Muscle layer of colon (tissue), 2 donors: ENCODE measurements around the gene UGT1A5.

Experiments
- H3K27ac ChIP-seq: one replicate; pipeline ENCODE4 v1.7.0; 2013; ENCODE audit warnings: low read depth, mild to moderate bottlenecking, low read length, moderate library complexity
- H3K27me3 ChIP-seq, 2 donors: one replicate each; pipeline ENCODE4 v1.7.0; 2013; ENCODE audit warnings: low read length in 2 of 2, mild to moderate bottlenecking in 2 of 2; ENCODE audit not compliant: insufficient read depth in 2 of 2, control insufficient read depth in 1 of 2
- H3K36me3 ChIP-seq: one replicate; pipeline ENCODE4 v1.7.0; 2013; ENCODE audit warnings: mild to moderate bottlenecking, low read length; ENCODE audit not compliant: insufficient read depth
- H3K4me1 ChIP-seq: one replicate; pipeline ENCODE4 v1.7.0; 2013; ENCODE audit warnings: mild to moderate bottlenecking, low read length; ENCODE audit not compliant: insufficient read depth
- H3K4me3 ChIP-seq, 2 donors: one replicate each; pipeline ENCODE4 v1.7.0; 2013; ENCODE audit warnings: low read length in 2 of 2, low read depth in 1 of 2, mild to moderate bottlenecking in 1 of 2, moderate library complexity in 1 of 2
- H3K9ac ChIP-seq: one replicate; pipeline ENCODE4 v1.7.0; 2013; ENCODE audit warnings: low read length
- H3K9me3 ChIP-seq: one replicate; pipeline ENCODE4 v1.7.0; 2013; ENCODE audit warnings: mild to moderate bottlenecking, low read length
- donor health status: abdominal sarcoma.
- donor health status: Adenocarcinoma of cecum.

UGT1A5 gene

GRCh38 chr2:233769260-233769659 is 56.6 kb downstream of the UGT1A5 start:
- Histone ChIP-seq H3K27me3 (no peaks in the 10 kb centered on the region), H3K27ac (no peak overlapping the region), H3K36me3 (no peaks in the 10 kb centered on the region), H3K9ac (no peak overlapping the region), H3K4me3 (no peak overlapping the region), H3K9me3 (no peaks in the 10 kb centered on the region), H3K4me1 (no peaks in the 10 kb centered on the region)

DNA sequence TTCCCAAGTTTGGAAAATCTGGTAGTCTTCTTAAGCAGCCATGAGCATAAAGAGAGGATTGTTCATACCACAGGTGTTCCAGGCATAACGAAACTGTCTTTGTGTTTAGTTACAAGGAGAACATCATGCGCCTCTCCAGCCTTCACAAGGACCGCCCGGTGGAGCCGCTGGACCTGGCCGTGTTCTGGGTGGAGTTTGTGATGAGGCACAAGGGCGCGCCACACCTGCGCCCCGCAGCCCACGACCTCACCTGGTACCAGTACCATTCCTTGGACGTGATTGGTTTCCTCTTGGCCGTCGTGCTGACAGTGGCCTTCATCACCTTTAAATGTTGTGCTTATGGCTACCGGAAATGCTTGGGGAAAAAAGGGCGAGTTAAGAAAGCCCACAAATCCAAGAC is 59.4 kb downstream of the UGT1A5 start:
- Histone ChIP-seq H3K9me3 (no peaks in the 10 kb centered on the region), H3K27me3 (no peaks in the 10 kb centered on the region), H3K4me1 (no peaks in the 10 kb centered on the region), H3K27ac (no peak overlapping the region), H3K4me3 (no peak overlapping the region), H3K9ac (no peak overlapping the region), H3K36me3 (no peaks in the 10 kb centered on the region)

DNA sequence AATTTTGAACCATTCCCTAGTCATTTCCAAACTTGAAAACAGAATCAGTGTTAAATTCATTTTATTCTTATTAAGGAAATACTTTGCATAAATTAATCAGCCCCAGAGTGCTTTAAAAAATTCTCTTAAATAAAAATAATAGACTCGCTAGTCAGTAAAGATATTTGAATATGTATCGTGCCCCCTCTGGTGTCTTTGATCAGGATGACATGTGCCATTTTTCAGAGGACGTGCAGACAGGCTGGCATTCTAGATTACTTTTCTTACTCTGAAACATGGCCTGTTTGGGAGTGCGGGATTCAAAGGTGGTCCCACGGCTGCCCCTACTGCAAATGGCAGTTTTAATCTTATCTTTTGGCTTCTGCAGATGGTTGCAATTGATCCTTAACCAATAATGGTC is 59.9 kb downstream of the UGT1A5 start:
- Histone ChIP-seq H3K27ac (no peak overlapping the region), H3K4me3 (no peak overlapping the region), H3K4me1 (no peaks in the 10 kb centered on the region), H3K27me3 (no peaks in the 10 kb centered on the region), H3K36me3 (no peaks in the 10 kb centered on the region), H3K9me3 (no peaks in the 10 kb centered on the region), H3K9ac (no peak overlapping the region)

DNA sequence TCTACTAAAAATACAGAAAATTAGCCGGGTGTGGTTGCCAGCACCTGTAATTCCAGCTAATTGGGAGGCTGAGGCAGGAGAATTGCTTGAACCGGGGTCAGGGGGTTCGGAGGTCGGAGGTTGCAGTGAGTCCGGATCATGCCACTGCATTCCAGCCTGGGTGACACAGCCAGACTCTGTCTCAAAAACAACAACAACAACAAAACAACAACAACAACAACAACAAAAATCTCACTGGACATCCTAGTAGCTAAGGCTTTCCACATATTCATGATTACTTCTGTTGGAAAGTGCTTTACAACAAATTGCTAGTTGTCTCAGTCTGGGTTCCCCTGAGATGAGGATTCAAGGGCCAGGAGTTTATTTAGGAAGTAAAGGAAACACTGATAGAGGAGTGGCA is 61.1 kb downstream of the UGT1A5 start:
- no peak overlapping the region for H3K4me3 ChIP-seq
- no peak overlapping the region for H3K9ac ChIP-seq
- H3K27ac ChIP-seq, result no peak overlapping the region
- no peaks in the 10 kb centered on the region for H3K9me3 ChIP-seq
- no peaks in the 10 kb centered on the region for H3K27me3 ChIP-seq
- no peaks in the 10 kb centered on the region for H3K4me1 ChIP-seq
- no peaks in the 10 kb centered on the region for H3K36me3 ChIP-seq

GRCh38 chr2:233775414-233775813 is 62.7 kb downstream of the UGT1A5 start:
- no peak overlapping the region for H3K4me3 ChIP-seq
- no peaks in the 10 kb centered on the region for H3K27me3 ChIP-seq
- H3K36me3 ChIP-seq, result no peaks in the 10 kb centered on the region
- no peak overlapping the region for H3K27ac ChIP-seq
- H3K9me3 ChIP-seq, result no peaks in the 10 kb centered on the region
- no peak overlapping the region for H3K9ac ChIP-seq
- H3K4me1 ChIP-seq, result no peaks in the 10 kb centered on the region

- Histone ChIP-seq H3K9me3 (no peaks in the 10 kb centered on the region), H3K36me3 (no peaks in the 10 kb centered on the region), H3K9ac (no peak within 1 kb of the TSS), H3K4me1 (no peaks in the 10 kb centered on the region), H3K4me3 (no peak within 1 kb of the TSS), H3K27me3 (no peaks in the 10 kb centered on the region), H3K27ac (no peak within 1 kb of the TSS)
These were observed 65.3 kb downstream of the UGT1A5 start, which contains the start of gene MROH2A for GRCh38 chr2:233778030-233778429. Gene MROH2A (plus strand): TSS chr2:233778330. CDS start chr2:233779359, 1,029 bp downstream.

GRCh38 chr2:233779722-233780121 is 67.0 kb downstream of the UGT1A5 start:
- Histone ChIP-seq H3K4me1 (no peaks in the 10 kb centered on the region), H3K27me3 (no peaks in the 10 kb centered on the region), H3K36me3 (no peaks in the 10 kb centered on the region), H3K27ac (no peak overlapping the region), H3K9ac (no peak overlapping the region), H3K9me3 (no peaks in the 10 kb centered on the region), H3K4me3 (no peak overlapping the region)

DNA sequence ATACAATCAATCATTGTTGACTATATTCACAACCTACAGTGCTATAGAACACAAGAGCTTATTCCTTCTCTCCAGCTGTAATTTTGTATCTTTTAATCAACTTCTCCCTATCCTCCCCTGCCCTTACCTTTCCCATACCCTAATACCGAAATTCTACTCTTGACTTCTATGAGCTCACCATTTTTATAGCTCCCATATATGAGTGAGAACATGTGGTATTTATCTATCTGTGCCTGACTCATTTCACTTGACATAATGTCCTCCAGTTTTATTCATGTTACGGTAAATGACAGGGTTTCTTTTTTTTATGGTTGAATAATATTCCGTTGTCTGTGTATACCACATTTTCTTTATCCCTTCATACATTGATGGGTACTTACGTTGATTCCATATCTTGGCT is 68.1 kb downstream of the UGT1A5 start:
- H3K27ac ChIP-seq, result no peak overlapping the region
- no peaks in the 10 kb centered on the region for H3K36me3 ChIP-seq
- no peak overlapping the region for H3K9ac ChIP-seq
- H3K4me1 ChIP-seq, result no peaks in the 10 kb centered on the region
- no peaks in the 10 kb centered on the region for H3K27me3 ChIP-seq
- no peaks in the 10 kb centered on the region for H3K9me3 ChIP-seq
- no peak overlapping the region for H3K4me3 ChIP-seq

- no peaks in the 10 kb centered on the region for H3K27me3 ChIP-seq
- H3K4me1 ChIP-seq, result no peaks in the 10 kb centered on the region
- no peaks in the 10 kb centered on the region for H3K9me3 ChIP-seq
- H3K36me3 ChIP-seq, result no peaks in the 10 kb centered on the region
- H3K4me3 ChIP-seq, result no peak overlapping the region
- H3K27ac ChIP-seq, result no peak overlapping the region
- no peak overlapping the region for H3K9ac ChIP-seq
These were observed 76.8 kb downstream of the UGT1A5 start for GRCh38 chr2:233789554-233789953.

DNA sequence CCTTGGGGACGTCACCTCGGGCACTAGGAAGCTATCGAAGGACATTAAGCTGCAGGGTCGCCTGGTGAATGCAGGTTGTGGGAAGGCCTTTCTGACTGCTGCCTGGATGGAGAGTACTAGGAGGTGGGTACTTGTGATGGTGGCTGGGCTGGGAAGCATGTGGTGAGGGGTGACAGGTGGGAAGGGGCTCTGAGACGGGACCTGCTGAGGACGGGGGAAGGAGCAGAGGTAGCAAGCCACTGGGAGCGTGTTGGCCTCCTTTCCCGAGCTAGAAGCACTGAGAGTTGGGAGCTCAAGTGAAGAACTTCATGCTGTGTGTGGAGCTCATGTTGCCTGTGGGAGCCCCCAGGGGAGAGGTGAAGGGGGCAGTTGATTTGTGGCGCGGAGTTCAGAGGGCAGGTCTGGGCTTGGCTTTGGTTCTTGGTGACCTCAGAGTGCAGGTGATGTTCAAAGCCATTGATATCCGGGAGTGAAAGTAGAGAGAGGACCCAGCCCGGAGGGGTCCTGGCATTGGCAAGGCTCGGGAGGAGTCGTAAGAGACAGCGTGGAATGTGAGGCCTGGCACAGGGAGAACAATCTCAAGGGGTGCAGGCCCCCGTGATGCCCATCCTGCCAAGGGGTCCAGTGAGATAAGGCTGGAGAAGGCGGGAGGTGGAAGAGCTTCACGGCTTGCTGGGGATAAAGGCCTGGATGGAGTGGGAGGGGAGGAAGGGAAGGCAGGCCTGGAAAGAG is 78.6 kb downstream of the UGT1A5 start:
- Histone ChIP-seq H3K4me3 (no peak overlapping the region), H3K27ac (no peak overlapping the region), H3K9me3 (no peaks in the 10 kb centered on the region), H3K4me1 (no peaks in the 10 kb centered on the region), H3K27me3 (no peaks in the 10 kb centered on the region), H3K36me3 (no peaks in the 10 kb centered on the region), H3K9ac (no peak overlapping the region)

GRCh38 chr2:233791883-233792329 is 79.2 kb downstream of the UGT1A5 start:
- Histone ChIP-seq H3K9me3 (no peaks in the 10 kb centered on the region), H3K27ac (no peak overlapping the region), H3K4me1 (no peaks in the 10 kb centered on the region), H3K36me3 (no peaks in the 10 kb centered on the region), H3K4me3 (no peak overlapping the region), H3K9ac (no peak overlapping the region), H3K27me3 (no peaks in the 10 kb centered on the region)

DNA sequence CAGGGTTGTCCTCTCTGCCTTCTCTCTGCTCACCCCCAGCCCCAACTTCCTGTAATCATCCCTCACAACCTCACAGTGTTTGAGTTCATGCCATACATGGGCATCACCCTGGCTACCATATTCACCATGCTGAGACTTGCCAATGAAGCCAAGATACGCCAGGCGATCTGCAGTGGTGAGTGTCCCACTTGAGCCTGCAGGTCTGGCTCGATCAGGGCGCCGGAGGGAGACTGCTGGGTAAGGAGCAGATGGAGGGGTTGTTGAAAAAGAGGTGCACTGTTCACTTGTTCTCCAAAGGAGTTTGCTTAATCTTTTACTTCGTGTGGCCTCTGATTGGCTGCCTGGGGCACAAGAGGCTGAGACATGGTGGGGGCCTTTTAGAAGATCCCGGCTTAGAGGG is 80.0 kb downstream of the UGT1A5 start:
- H3K9me3 ChIP-seq, result no peaks in the 10 kb centered on the region
- no peak overlapping the region for H3K4me3 ChIP-seq
- no peak overlapping the region for H3K9ac ChIP-seq
- H3K27me3 ChIP-seq, result no peaks in the 10 kb centered on the region
- H3K27ac ChIP-seq, result no peak overlapping the region
- no peaks in the 10 kb centered on the region for H3K4me1 ChIP-seq
- no peaks in the 10 kb centered on the region for H3K36me3 ChIP-seq
